Lung (tissue), 12 donors: ENCODE data around the gene NSUN4. TPM values are rescaled to one million over a fixed set of nuclear protein-coding genes. Genes with fewer than 3 reads are reported as not detected.

Source experiments
- ATAC-seq: fragments of 200-7000 bp; cut with Tn5 transposase; one replicate; pipeline ENCODE4 v1.9.1; 2020; ENCODE audit warnings: moderate number of reproducible peaks; ENCODE audit not compliant: insufficient read depth, low FRiP score
- DNase-seq, 3 donors: peaks; one replicate each; pipeline ENCODE4 v3.0.0-alpha.2; 2013 to 2017
- H3K27ac ChIP-seq, 2 donors: one replicate each; pipeline ENCODE4 v1.5.1; 2013; ENCODE audit warnings: mild to moderate bottlenecking in 2 of 2, moderate library complexity in 2 of 2, control low read depth in 1 of 2, inconsistent platforms in 1 of 2, low read depth in 1 of 2, low read length in 1 of 2
- H3K27me3 ChIP-seq, 3 donors: one replicate each; pipeline ENCODE4 v1.5.1; 2013; ENCODE audit warnings: low read length in 2 of 3; ENCODE audit not compliant: control insufficient read depth in 3 of 3, insufficient read depth in 3 of 3
- H3K36me3 ChIP-seq, 4 donors: one replicate each; pipeline ENCODE4 v1.5.1; 2013; ENCODE audit warnings: low read length in 4 of 4, mild to moderate bottlenecking in 1 of 4, moderate library complexity in 1 of 4; ENCODE audit not compliant: control insufficient read depth in 4 of 4, insufficient read depth in 4 of 4
- H3K4me1 ChIP-seq, 5 donors: one replicate each; pipeline ENCODE4 v1.5.1; 2013; ENCODE audit warnings: low read length in 5 of 5, mild to moderate bottlenecking in 2 of 5, moderate library complexity in 1 of 5; ENCODE audit not compliant: control insufficient read depth in 5 of 5, insufficient read depth in 5 of 5
- H3K4me3 ChIP-seq: one replicate; pipeline ENCODE4 v1.5.1; 2013; ENCODE audit warnings: mild to moderate bottlenecking, control low read depth, moderate library complexity
- H3K9ac ChIP-seq, 2 donors: one replicate each; pipeline ENCODE4 v1.5.1; 2013; ENCODE audit warnings: low read length in 2 of 2, control low read depth in 1 of 2; ENCODE audit not compliant: insufficient read depth in 1 of 2
- H3K9me3 ChIP-seq, 4 donors: one replicate each; pipeline ENCODE4 v1.5.1; 2013; ENCODE audit warnings: low read length in 3 of 4, mild to moderate bottlenecking in 1 of 4, moderate library complexity in 1 of 4; ENCODE audit not compliant: control insufficient read depth in 4 of 4, insufficient read depth in 3 of 4
- WGBS, 2 donors: extraction: QIAGEN DNeasy Blood & Tissue Kit; methylation state at CpG; one replicate each; pipeline ENCODE4 v1.1.7; 2013; 5-methylcytosine and 5-hydroxymethylcytosine counted together
- polyA plus RNA-seq, 2 donors: library from polyadenylated mRNA; stranded (reverse); fragments of 200-250 nt; gene quantifications; one replicate each; pipeline ENCODE4 v1.2.1, GENCODE V29; 2013
- total RNA-seq, 2 donors: library from RNA; depleted of rRNA in 1 of 2; stranded (reverse); fragments of >200 nt in 1 of 2; gene quantifications; one replicate each; pipeline ENCODE4 v1.2.1, GENCODE V29; 2014 to 2021
- TF ChIP-seq, protein P1 (sequence below): IDR thresholded peaks from 2 replicates; pipeline ENCODE4 v1.5.1; 2012; ENCODE audit warnings: mild to moderate bottlenecking; ENCODE audit errors: control extremely low read depth, extremely low read depth
- donor health status: control.
- donor health status: control.
- donor health status: Bipolar disorder and iron deficiency.
- donor health status: healthy.
- donor health status: DM: yes; HTN: yes; CAD: no.

The NSUN4 gene
- total and polyA plus RNA-seq, 4 donors = 11.2 to 29.3 (median 23.4) TPM

DNA sequence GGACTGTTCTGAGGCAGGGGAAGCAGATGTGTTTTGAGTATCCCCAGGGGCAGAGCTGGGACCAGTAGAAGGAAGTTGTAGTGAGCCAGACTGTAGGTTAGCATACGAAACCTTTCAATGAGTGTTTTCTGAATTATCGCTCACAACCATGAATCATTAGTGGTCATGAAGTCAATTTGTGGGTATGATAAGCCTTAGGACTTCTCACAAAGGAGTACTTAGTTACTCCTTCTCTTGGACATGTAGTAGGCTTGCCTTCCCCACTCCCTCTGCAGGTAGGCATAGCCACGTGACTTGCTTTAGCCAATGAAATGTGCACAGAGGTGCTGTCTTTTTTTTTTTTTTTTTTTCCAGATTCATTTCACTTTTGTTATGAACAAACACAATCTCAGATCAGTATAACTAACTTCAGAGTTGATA is 29.6 kb downstream of the NSUN4 start:
- Histone ChIP-seq H3K27me3 (no peaks in the 10 kb centered on the region), H3K9ac (no peak overlapping the region), H3K36me3 (peaks cover 0 to 17% (median 6%) of the 10 kb centered on the region in 4 donors), H3K4me1 (no peaks in the 10 kb centered on the region), H3K27ac (no peak overlapping the region), H3K9me3 (no peaks in the 10 kb centered on the region), H3K4me3 (no peak overlapping the region)
- DNase-seq (no peak), ATAC-seq (no peak)
- 73 to 84% methylated on average over 3 of the region's 3 CpGs for WGBS, 2 donors
- TF ChIP-seq, protein P1, sequence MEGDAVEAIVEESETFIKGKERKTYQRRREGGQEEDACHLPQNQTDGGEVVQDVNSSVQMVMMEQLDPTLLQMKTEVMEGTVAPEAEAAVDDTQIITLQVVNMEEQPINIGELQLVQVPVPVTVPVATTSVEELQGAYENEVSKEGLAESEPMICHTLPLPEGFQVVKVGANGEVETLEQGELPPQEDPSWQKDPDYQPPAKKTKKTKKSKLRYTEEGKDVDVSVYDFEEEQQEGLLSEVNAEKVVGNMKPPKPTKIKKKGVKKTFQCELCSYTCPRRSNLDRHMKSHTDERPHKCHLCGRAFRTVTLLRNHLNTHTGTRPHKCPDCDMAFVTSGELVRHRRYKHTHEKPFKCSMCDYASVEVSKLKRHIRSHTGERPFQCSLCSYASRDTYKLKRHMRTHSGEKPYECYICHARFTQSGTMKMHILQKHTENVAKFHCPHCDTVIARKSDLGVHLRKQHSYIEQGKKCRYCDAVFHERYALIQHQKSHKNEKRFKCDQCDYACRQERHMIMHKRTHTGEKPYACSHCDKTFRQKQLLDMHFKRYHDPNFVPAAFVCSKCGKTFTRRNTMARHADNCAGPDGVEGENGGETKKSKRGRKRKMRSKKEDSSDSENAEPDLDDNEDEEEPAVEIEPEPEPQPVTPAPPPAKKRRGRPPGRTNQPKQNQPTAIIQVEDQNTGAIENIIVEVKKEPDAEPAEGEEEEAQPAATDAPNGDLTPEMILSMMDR = no peak

DNA sequence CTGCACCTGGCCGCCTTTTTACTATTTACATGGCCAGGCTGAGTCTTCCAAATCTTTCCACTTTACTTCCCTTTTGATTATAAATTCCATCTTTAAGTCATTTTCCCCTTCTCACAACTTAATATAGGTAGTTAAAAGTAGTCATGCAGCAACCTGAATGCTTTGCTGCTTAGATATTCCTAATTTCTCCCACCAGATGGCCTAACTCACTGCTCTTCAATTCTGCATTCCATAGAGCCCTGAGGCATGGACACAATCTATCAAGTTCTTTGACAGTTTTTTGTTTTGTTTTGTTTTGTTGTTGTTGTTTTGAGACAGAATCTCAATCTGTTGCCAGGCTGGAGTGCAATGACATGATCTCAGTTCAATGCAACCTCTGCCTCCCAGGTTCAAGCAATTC is 31.8 kb downstream of the NSUN4 start:
- H3K27ac ChIP-seq = no peak overlapping the region
- no peaks in the 10 kb centered on the region for H3K4me1 ChIP-seq
- peaks cover 0 to 10% (median 2%) of the 10 kb centered on the region in 4 donors for H3K36me3 ChIP-seq
- no peak for DNase-seq
- H3K9me3 ChIP-seq = no peaks in the 10 kb centered on the region
- 97 to 100% methylated on average over 1 of the region's 1 CpG for WGBS, 2 donors
- no peak for ATAC-seq
- no peak overlapping the region for H3K4me3 ChIP-seq
- H3K9ac ChIP-seq = no peak overlapping the region
- H3K27me3 ChIP-seq = no peaks in the 10 kb centered on the region
- TF ChIP-seq, protein P1 = no peak

DNA sequence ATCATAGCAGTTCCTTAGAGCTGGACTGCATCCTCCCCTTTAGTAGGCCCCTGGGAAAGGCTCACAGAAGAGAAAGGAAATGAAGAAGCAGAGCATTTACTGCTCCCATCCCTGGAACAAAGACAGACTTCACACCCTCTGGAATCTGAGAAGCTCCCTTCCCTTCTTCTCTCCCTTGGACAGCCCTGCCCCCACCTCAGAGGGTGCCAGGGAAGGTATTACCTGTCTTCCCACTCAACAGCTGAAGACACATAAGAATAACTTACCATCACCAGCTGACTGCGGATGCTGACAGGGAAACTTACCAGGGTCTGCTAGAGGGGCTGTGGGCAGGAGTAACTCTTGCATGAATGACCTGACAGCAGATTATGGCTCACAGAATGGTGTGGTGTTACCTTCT is 39.4 kb downstream of the NSUN4 start:
- DNase-seq = no peak
- Histone ChIP-seq H3K36me3 (no peaks in the 10 kb centered on the region), H3K27me3 (no peaks in the 10 kb centered on the region), H3K4me1 (no peaks in the 10 kb centered on the region), H3K9ac (no peak overlapping the region), H3K4me3 (no peak overlapping the region), H3K27ac (no peak overlapping the region), H3K9me3 (peaks cover 0 to 2% (median 0%) of the 10 kb centered on the region in 4 donors)
- WGBS, 2 donors = 96 to 100% methylated on average over 1 of the region's 1 CpG
- no peak for ATAC-seq
- TF ChIP-seq, protein P1 = no peak

DNA sequence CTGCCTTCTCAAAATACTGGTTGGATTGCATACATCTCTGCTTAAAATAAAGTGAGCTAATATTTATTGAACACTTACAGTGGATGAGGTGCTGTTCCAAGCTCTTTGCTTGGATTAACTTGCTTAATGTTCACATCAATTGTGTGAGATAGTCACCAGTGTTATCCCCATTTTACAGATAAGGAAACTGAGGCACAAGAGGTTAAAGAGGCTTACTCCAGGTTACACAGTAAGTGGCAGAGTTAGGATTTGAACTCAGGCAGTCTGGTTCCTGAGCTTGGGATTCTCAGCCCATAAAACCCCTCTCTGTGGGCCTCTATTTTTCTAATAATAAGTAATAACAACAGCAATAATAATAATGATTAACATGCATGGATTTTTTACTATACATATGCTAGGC is 39.9 kb downstream of the NSUN4 start:
- H3K9ac ChIP-seq = no peak overlapping the region
- no peak overlapping the region for H3K4me3 ChIP-seq
- no peak for DNase-seq
- H3K36me3 ChIP-seq = no peaks in the 10 kb centered on the region
- H3K27me3 ChIP-seq = no peaks in the 10 kb centered on the region
- H3K4me1 ChIP-seq = no peaks in the 10 kb centered on the region
- no peak overlapping the region for H3K27ac ChIP-seq
- peaks cover 0 to 2% (median 0%) of the 10 kb centered on the region in 4 donors for H3K9me3 ChIP-seq
- TF ChIP-seq, protein P1 = no peak
- ATAC-seq = no peak
